ENCODE data around the gene RRM2. TPM values are rescaled to one million over a fixed set of nuclear protein-coding genes. Genes with fewer than 3 reads are reported as not detected.
"Not testable (repeated sequence)": the region's sequence is repeated elsewhere in the genome, so short reads cannot be mapped to it uniquely, and the experiment has no call there.

RRM2 gene
- total RNA-seq, 1 experiment from 2014 or later = 38.9 TPM

DNA sequence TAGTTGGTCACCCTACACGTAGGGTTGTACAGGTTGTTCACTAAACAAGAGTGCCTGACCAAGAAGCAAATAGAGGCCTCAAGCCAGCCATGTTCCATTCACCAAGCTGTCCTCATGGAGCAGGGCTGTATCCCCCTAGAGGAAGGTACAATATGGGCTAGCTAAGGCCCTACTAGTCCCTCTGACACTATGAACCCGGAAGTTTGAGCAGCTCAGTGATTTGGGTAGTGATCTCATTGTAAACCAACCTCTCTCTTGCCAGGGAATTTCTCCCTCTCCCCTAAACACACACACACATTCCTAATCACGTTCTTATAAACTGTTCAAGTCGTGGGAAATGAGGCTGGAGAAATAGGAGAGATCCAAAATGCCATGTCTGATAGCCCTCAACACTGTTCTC, 35.6 kb upstream of the RRM2 start:
- in situ Hi-C loops (cut with HindIII; ENCODE audit: low pct_unique_long_range_greater_than_20kb, low sequenced_read_pairs) = no loop called here
- DNase-seq (ENCODE audit: low read depth, low spot score) = no peak

DNA sequence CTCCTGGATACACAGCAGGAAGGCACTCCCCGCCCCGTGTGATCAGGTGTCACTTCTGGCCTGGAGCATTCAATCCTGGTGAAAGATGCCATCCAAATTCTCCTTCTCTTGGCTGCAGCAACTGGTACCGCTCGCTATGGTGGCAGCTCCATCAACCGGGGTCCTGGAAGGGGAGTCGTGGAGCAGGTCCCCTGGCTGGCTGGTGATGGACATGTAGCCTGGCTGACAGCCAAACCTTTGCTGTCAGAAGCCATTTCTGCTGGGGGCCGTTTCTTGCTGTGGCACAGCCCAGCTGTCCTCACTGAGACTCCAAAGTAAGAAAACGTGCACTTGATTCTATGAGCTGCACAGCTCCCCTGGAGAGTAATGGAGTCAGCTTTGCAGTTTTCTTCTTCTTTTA, 35.2 kb upstream of the RRM2 start:
- in situ Hi-C loops (cut with HindIII; ENCODE audit: low pct_unique_long_range_greater_than_20kb, low sequenced_read_pairs) = no loop called here
- DNase-seq (ENCODE audit: low read depth, low spot score) = no peak

DNA sequence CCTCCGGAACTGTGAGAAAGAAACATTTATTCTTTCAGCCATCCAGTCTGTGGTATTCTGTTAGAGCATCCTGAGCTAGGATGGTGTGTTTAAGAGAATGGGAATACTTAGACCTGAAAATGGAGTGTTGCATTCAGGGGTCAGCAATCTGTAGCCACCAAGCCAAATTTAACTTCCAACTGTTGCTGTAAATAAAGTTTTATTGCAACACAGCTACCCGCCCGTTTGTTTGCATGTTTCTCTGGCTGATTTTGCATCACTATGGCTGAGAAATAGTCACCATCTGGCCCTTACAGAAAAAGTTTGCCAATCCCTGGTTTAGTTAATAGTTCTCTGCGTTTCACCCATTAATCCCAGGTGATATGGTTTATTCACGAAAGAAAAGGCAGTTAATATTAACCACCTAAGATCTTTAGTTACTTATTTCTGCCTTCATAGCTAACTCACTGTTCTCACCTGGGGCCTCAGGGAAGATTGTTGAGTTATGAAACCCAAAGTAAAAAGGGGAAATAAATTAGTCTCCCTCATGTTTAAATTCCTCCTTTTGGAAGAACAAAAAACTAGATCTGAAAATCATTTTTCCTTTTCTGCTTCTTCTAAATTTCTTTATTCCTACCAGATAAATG, 32.9 kb upstream of the RRM2 start:
- DNase-seq (ENCODE audit: low read depth, low spot score) = no peak
- in situ Hi-C loops (cut with HindIII; ENCODE audit: low pct_unique_long_range_greater_than_20kb, low sequenced_read_pairs) = no loop called here

GRCh38 chr2:10091182-10091888, 31.2 kb upstream of the RRM2 start:
- no peak for DNase-seq (ENCODE audit: low read depth, low spot score)
- in situ Hi-C loops (cut with HindIII; ENCODE audit: low pct_unique_long_range_greater_than_20kb, low sequenced_read_pairs) = no loop called here

DNA sequence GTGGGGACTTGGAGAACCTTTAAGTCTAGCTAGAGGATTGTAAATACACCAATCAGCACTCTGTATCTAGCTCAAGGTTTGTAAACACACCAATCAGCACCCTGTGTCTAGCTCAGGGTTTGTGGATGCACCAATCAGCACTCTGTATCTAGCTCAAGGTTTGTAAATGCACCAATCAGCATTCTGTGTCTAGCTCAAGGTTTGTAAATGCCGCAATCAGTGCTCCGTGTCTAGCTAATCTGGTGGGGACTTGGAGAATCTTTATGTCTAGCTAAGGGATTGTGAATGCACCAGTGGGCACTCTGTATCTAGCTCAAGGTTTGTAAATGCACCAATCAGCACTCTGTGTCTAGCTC, 30.7 kb upstream of the RRM2 start:
- in situ Hi-C loops (cut with HindIII; ENCODE audit: low pct_unique_long_range_greater_than_20kb, low sequenced_read_pairs); DNase-seq (ENCODE audit: low read depth, low spot score): not testable (repeated sequence)

GRCh38 chr2:10094271-10094814, 28.2 kb upstream of the RRM2 start:
- DNase-seq (ENCODE audit: low read depth, low spot score) = no peak
- in situ Hi-C loops (cut with HindIII; ENCODE audit: low pct_unique_long_range_greater_than_20kb, low sequenced_read_pairs) = no loop called here

DNA sequence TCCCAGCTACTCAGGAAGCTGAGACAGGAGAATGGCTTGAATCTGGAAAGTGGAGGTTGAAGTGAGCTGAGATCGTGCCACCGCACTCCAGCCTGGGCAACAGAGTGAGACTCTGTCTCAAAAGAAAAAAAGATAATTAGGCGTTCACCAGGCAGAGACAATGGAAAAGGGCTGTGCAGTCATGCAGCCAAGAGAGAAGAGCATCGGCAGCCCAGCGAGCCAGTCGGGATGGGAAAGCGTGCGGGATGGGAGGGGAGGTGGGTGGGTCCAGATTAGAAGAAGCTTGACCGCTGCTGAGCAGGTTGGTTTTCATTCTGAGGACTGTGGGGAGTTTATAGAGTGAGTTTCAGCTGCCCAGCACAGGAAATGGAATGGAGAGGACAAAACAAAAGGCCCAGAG, 27.4 kb upstream of the RRM2 start:
- in situ Hi-C loops (cut with HindIII; ENCODE audit: low pct_unique_long_range_greater_than_20kb, low sequenced_read_pairs) = no loop called here
- no peak for DNase-seq (ENCODE audit: low read depth, low spot score)

DNA sequence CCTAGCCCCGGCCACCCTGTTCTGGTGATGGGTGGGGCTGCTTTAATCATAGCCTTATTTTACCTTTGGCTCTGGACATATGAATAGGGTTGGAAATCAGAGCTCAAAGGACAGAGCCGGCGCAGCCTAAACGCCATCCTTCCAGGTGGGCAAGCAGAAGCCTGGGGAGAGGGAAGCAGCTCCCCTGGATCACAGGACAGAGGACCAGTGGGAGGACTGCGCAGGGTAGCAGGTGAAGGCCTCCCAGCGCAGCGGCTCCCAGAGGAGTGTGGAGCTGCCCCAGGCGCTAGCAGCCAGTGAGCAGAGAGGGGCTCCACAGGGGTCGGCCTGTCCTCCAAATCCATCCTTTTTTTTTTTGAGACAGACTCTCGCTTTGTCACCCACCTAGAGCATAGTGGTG, 25.9 kb upstream of the RRM2 start:
- no peak for DNase-seq (ENCODE audit: low read depth, low spot score)
- in situ Hi-C loops (cut with HindIII; ENCODE audit: low pct_unique_long_range_greater_than_20kb, low sequenced_read_pairs) = no loop called here

- DNase-seq (ENCODE audit: low read depth, low spot score) = peak; percentile 81
- in situ Hi-C loops (cut with HindIII; ENCODE audit: low pct_unique_long_range_greater_than_20kb, low sequenced_read_pairs) = no loop called here
Observed at GRCh38 chr2:10097352-10098148, 25.0 kb upstream of the RRM2 start.

DNA sequence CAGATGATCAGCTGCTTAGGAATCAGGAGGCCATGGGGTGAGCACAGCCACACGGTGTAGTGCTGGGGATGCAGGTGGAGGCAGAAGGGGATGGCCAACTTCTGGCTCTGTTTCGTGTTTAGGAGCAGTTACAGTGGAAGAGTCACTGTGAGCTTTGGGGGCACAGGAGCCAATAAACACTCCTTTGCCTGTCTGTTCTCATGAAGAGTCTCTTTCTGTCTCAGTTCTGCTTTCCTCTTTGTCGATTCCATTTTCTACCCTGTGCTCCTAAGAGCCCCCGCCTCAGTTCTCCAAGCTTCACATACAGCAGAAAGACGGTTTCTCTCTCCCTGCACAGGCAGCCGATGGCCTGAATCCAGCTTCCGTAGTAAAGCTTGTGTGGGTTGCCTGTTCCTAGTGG, 21.0 kb upstream of the RRM2 start:
- DNase-seq (ENCODE audit: low read depth, low spot score) = no peak
- in situ Hi-C loops (cut with HindIII; ENCODE audit: low pct_unique_long_range_greater_than_20kb, low sequenced_read_pairs) = no loop called here

- no peak for DNase-seq (ENCODE audit: low read depth, low spot score)
Observed at GRCh38 chr2:10103179-10103578, 19.4 kb upstream of the RRM2 start.

DNA sequence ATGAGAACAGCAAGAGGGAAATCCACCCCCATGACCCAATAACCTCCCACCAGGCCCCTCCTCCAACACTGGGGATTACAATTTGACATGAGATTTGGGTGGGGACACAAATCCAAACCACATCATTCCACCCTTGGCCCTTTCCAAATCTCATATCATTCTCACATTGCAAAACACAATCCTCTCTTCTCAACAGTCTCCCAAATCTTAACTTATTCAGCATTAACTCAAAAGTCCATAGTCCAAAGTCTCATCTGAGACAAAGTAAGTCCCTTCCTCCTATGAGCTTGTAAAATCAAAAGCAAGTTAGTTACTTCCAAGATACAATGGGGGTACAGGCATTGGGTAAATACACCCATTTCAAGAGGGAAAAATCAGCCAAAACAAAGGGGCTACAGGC, 17.6 kb upstream of the RRM2 start:
- DNase-seq (ENCODE audit: low read depth, low spot score); in situ Hi-C loops (cut with HindIII; ENCODE audit: low pct_unique_long_range_greater_than_20kb, low sequenced_read_pairs): not testable (repeated sequence)

More at GRCh38 chr2:10103179-10103578, 19.4 kb upstream of the RRM2 start:
- in situ Hi-C loops (cut with HindIII; ENCODE audit: low pct_unique_long_range_greater_than_20kb, low sequenced_read_pairs) = no loop called here

DNA sequence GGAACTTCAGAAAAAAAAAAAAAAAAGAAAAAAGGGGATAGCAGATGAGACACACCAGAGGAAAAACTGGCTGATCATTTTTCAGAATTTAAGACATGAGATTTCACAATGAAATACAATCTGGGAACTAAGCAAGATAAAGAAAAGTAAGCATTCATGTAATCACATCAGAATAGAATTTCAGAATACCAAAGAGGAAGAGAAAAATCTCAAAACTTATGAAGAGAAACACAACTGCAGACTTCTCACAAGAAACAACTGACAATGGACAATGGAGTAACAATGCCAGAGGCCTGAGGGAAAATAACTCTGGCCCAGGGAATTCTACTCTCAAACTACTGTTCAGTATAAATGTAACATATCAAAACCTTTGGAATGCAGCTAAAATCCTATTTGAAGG, 13.2 kb upstream of the RRM2 start:
- DNase-seq (ENCODE audit: low read depth, low spot score) = peak; percentile 73
- in situ Hi-C loops (cut with HindIII; ENCODE audit: low pct_unique_long_range_greater_than_20kb, low sequenced_read_pairs) = no loop called here

DNA sequence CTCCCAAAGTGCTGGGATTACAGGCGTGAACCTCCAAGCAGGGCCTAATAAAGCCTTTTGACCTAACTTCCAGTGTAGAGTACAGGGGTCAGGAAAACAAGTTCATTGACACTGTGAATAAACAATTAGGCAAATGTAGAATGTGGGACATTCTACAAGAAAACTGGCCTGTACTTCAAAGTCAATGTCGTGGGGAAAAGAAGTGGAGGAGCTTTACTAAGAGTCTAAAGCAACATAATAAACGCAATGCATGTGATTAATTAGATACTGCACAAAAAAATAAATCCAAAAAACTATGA, 3.6 kb upstream of the RRM2 start:
- no peak for DNase-seq (ENCODE audit: low read depth, low spot score)
- in situ Hi-C loops (cut with HindIII; ENCODE audit: low pct_unique_long_range_greater_than_20kb, low sequenced_read_pairs) = no loop called here

DNA sequence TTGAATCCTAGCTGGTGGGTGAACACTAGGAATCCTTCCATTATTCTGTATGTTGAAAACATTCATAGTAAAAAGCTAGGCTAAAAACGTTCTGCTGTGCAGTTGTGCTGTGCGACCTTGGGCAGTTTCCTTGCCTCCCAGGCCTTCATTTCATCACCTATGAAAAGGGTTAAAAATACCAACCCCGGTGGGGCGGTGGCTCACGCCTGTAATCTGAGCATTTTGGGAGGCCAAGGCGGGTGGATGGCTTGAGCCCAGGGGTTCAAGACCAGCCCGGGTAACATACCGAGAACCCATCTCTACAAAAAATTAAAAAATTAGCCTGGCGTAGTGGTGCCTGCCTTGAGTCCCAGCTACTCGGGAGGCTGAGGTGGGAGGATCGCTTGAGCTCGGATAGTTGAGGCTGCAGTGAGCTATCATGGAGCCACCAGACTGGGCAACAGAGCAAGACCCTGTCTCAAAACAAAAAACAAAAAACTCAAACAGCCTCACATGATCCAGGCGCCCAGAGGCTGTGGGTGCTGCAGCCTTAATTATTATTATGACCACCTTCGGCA, 2.9 kb upstream of the RRM2 start:
- DNase-seq (ENCODE audit: low read depth, low spot score) = no peak
- in situ Hi-C loops (cut with HindIII; ENCODE audit: low pct_unique_long_range_greater_than_20kb, low sequenced_read_pairs) = no loop called here

- in situ Hi-C loops (cut with HindIII; ENCODE audit: low pct_unique_long_range_greater_than_20kb, low sequenced_read_pairs) = no loop called here
- peak; percentile 98 for DNase-seq (ENCODE audit: low read depth, low spot score)
Observed at GRCh38 chr2:10120158-10120876, 2.2 kb upstream of the RRM2 start.

DNA sequence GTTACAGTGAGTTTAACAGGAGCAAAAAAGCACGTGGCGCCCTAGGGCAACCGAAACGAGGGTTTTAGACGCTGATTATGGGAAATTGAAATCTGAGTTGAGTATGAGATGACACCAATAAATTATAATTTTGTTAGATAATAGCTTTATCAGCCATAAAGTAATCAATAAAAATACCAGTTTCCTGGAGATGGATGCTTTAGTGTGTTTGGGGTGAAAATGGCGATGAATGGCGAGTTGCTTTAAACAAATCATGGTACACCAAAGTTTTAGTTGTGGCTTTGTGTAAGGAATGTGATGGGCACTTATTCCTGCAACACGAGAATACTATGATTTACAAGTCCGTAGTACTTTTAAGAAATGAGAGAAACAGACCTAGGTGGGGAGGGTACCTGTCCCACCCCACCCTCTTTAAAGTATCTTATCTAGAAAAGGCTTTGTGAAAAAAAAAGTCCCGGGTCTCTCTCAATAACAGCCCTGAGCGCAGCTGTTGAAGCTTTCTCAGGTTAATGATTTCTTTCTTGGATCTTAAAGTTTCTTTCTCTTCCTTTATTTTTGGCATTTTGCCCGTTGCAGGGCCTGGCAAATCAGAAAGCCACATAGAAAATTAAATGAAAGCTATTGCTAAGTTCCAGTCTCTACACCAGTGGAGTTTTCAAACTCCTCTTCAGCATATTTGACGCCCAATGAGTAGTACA, 1.5 kb upstream of the RRM2 start:
- in situ Hi-C loops (cut with HindIII; ENCODE audit: low pct_unique_long_range_greater_than_20kb, low sequenced_read_pairs) = no loop called here
- peak; percentile 55 for DNase-seq (ENCODE audit: low read depth, low spot score)

Data from SK-MEL-5 (cell line).